ENCODE results near the gene GSG1L.

Gene GSG1L

GRCh38 chr16:27852681-27853080, 210.8 kb downstream of the GSG1L start:
- no peak for DNase-seq (ENCODE audit: low read depth in 2 of 2)

GRCh38 chr16:27852116-27852515, 211.4 kb downstream of the GSG1L start:
- no peak for DNase-seq (ENCODE audit: low read depth in 2 of 2)

- no peak for DNase-seq (ENCODE audit: low read depth in 2 of 2)
Observed at GRCh38 chr16:27851586-27851985, 211.9 kb downstream of the GSG1L start.

- DNase-seq (ENCODE audit: low read depth in 2 of 2) = no peak
Observed at GRCh38 chr16:27849621-27850020, 213.9 kb downstream of the GSG1L start.

GRCh38 chr16:27847030-27847550, 216.4 kb downstream of the GSG1L start:
- no peak for DNase-seq (ENCODE audit: low read depth in 2 of 2)

- DNase-seq (ENCODE audit: low read depth in 2 of 2) = no peak
Observed at GRCh38 chr16:27844826-27845225, 218.7 kb downstream of the GSG1L start.

GRCh38 chr16:27843800-27844199, 219.7 kb downstream of the GSG1L start:
- no peak for DNase-seq (ENCODE audit: low read depth in 2 of 2)

GRCh38 chr16:27841911-27842310, 221.6 kb downstream of the GSG1L start:
- no peak for DNase-seq (ENCODE audit: low read depth in 2 of 2)

- no peak for DNase-seq (ENCODE audit: low read depth in 2 of 2)
Observed at GRCh38 chr16:27841061-27841801, 222.3 kb downstream of the GSG1L start.

GRCh38 chr16:27840311-27841060, 223.0 kb downstream of the GSG1L start:
- no peak for DNase-seq (ENCODE audit: low read depth in 2 of 2)

- DNase-seq (ENCODE audit: low read depth in 2 of 2) = no peak
Observed at GRCh38 chr16:27839419-27839818, 224.1 kb downstream of the GSG1L start.

- DNase-seq (ENCODE audit: low read depth in 2 of 2) = no peak
Observed at GRCh38 chr16:27838536-27839175, 224.9 kb downstream of the GSG1L start.

GRCh38 chr16:27829975-27830374, 233.5 kb downstream of the GSG1L start:
- no peak for DNase-seq (ENCODE audit: low read depth in 2 of 2)

GRCh38 chr16:27828671-27829070, 234.8 kb downstream of the GSG1L start:
- DNase-seq (ENCODE audit: low read depth in 2 of 2) = no peak

GRCh38 chr16:27827765-27828164, 235.7 kb downstream of the GSG1L start:
- DNase-seq (ENCODE audit: low read depth in 2 of 2) = no peak

- DNase-seq (ENCODE audit: low read depth in 2 of 2) = no peak
Observed at GRCh38 chr16:27826893-27827289, 236.6 kb downstream of the GSG1L start.

GRCh38 chr16:27826081-27826892, 237.2 kb downstream of the GSG1L start:
- no peak for DNase-seq (ENCODE audit: low read depth in 2 of 2)

GRCh38 chr16:27824786-27825185, 238.7 kb downstream of the GSG1L start:
- DNase-seq (ENCODE audit: low read depth in 2 of 2) = no peak

- no peak for DNase-seq (ENCODE audit: low read depth in 2 of 2)
Observed at GRCh38 chr16:27824006-27824405, 239.5 kb downstream of the GSG1L start.

GRCh38 chr16:27823421-27823820, 240.1 kb downstream of the GSG1L start:
- no peak for DNase-seq (ENCODE audit: low read depth in 2 of 2)

- no peak for DNase-seq (ENCODE audit: low read depth in 2 of 2)
Observed at GRCh38 chr16:27822996-27823395, 240.5 kb downstream of the GSG1L start.

GRCh38 chr16:27822529-27822928, 241.0 kb downstream of the GSG1L start:
- DNase-seq (ENCODE audit: low read depth in 2 of 2) = no peak
